Common myeloid progenitor, CD34-positive (primary cell): ENCODE results near the gene CCR5.

Experiments
- CTCF ChIA-PET: fragments of 350-600 bp; sonication (Branson Sonifier 250); formaldehyde crosslinking; loops from one replicate; lab custom pipeline; 2021; ENCODE audit warnings: antibody characterized with exemption; lab: Charles Lee
- POLR2A ChIA-PET: fragments of 350-600 bp; sonication (Branson Sonifier 250); formaldehyde crosslinking; loops from one replicate; lab custom pipeline; 2021; ENCODE audit warnings: antibody characterized with exemption; lab: Charles Lee
- DNase-seq, 3 donors: peaks; one replicate each; pipeline versions ENCODE4 v3.0.0 to v3.0.0-alpha.2; 2013
- H3K27ac ChIP-seq, 2 experiments: 1 replicate in 1 of 2; 2 replicates in 1 of 2; pipeline ENCODE4 v1.7.0; 2013; ENCODE audit warnings: inconsistent platforms in 2 of 2, low read length in 2 of 2, mild to moderate bottlenecking in 2 of 2, low read depth in 1 of 2, moderate library complexity in 1 of 2; ENCODE audit not compliant: severe bottlenecking in 2 of 2, insufficient read depth in 1 of 2, poor library complexity in 1 of 2
- H3K27me3 ChIP-seq, 5 experiments: replicated peaks in 2 of 5; 1 replicate in 3 of 5; 2 replicates in 2 of 5; pipeline versions ENCODE4 v1.6.1 to v1.7.0; 2013; ENCODE audit warnings: low read length in 4 of 5, mild to moderate bottlenecking in 2 of 5, moderate library complexity in 2 of 5, inconsistent platforms in 1 of 5; ENCODE audit not compliant: insufficient read depth in 5 of 5, control insufficient read depth in 4 of 5
- H3K36me3 ChIP-seq, 4 experiments: 1 replicate in 2 of 4; 2 replicates in 2 of 4; pipeline versions ENCODE4 v1.6.1 to v1.7.0; 2013; ENCODE audit warnings: low read length in 3 of 4, control low read depth in 1 of 4, mild to moderate bottlenecking in 1 of 4; ENCODE audit not compliant: control insufficient read depth in 4 of 4, insufficient read depth in 4 of 4
- H3K4me1 ChIP-seq, 4 experiments: 1 replicate in 3 of 4; 2 replicates in 1 of 4; pipeline versions ENCODE4 v1.6.1 to v1.7.1; 2013; ENCODE audit warnings: low read length in 3 of 4, mild to moderate bottlenecking in 3 of 4, control low read depth in 1 of 4, inconsistent platforms in 1 of 4, moderate library complexity in 1 of 4; ENCODE audit not compliant: control insufficient read depth in 4 of 4, insufficient read depth in 4 of 4; ENCODE audit errors: control extremely low read depth in 1 of 4
- H3K4me3 ChIP-seq, 7 experiments: 1 replicate in 4 of 7; 2 replicates in 3 of 7; pipeline versions ENCODE4 v1.5.1 to v1.7.0; 2013; ENCODE audit warnings: mild to moderate bottlenecking in 7 of 7, low read length in 6 of 7, moderate library complexity in 6 of 7, inconsistent platforms in 2 of 7, low read depth in 2 of 7, control low read depth in 1 of 7; ENCODE audit not compliant: insufficient read depth in 4 of 7, control insufficient read depth in 1 of 7; ENCODE audit errors: extremely low read depth in 1 of 7
- H3K9me3 ChIP-seq, 5 experiments: 1 replicate in 4 of 5; 2 replicates in 1 of 5; pipeline versions ENCODE4 v1.6.1 to v1.7.1; 2013; ENCODE audit warnings: low read length in 4 of 5, mild to moderate bottlenecking in 2 of 5, inconsistent platforms in 1 of 5, low read depth in 1 of 5, moderate library complexity in 1 of 5; ENCODE audit not compliant: control insufficient read depth in 4 of 5, insufficient read depth in 2 of 5; ENCODE audit errors: control extremely low read depth in 1 of 5
- WGBS: methylation state at CpG from one replicate; pipeline ENCODE4 v1.1.5; 2013; ENCODE audit not compliant: insufficient coverage; 5-methylcytosine and 5-hydroxymethylcytosine counted together

The CCR5 gene

GRCh38 chr3:46335541-46335940 is 35.2 kb upstream of the CCR5 start:
- no peaks in the 10 kb centered on the region for H3K36me3 ChIP-seq
- H3K9me3 ChIP-seq: peaks cover 0 to 25% (median 18%) of the 10 kb centered on the region in 5 experiments
- H3K4me1 ChIP-seq: peaks cover 0 to 5% (median 0%) of the 10 kb centered on the region in 4 experiments
- H3K27ac ChIP-seq: no peak overlapping the region
- DNase-seq: no peak
- ChIA-PET POLR2A (no interaction called here), CTCF (interaction anchor here (0.9 to 1.1 kb wide), 4 partner anchors 13 to 37 kb away, joined by 3 read pairs; no protein-coding TSS in a partner anchor)
- H3K4me3 ChIP-seq: no peak overlapping the region
- H3K27me3 ChIP-seq: no peaks in the 10 kb centered on the region
- 100% methylated on average over 1 of the region's 3 CpGs for WGBS

GRCh38 chr3:46337911-46338310 is 32.8 kb upstream of the CCR5 start:
- no peaks in the 10 kb centered on the region for H3K27me3 ChIP-seq
- no peak overlapping the region for H3K4me3 ChIP-seq
- peaks cover 0 to 5% (median 0%) of the 10 kb centered on the region in 4 experiments for H3K4me1 ChIP-seq
- peaks cover 0 to 25% (median 18%) of the 10 kb centered on the region in 5 experiments for H3K9me3 ChIP-seq
- no peaks in the 10 kb centered on the region for H3K36me3 ChIP-seq
- POLR2A ChIA-PET: no interaction called here
- CTCF ChIA-PET: no interaction called here
- no peak overlapping the region for H3K27ac ChIP-seq
- DNase-seq: no peak

GRCh38 chr3:46338840-46339239 is 31.9 kb upstream of the CCR5 start:
- WGBS: 92% methylated on average over 1 of the region's 1 CpG

GRCh38 chr3:46344476-46344875 is 26.3 kb upstream of the CCR5 start:
- H3K36me3 ChIP-seq: no peaks in the 10 kb centered on the region
- POLR2A ChIA-PET: no interaction called here
- H3K4me1 ChIP-seq: peaks cover 6 to 11% (median 10%) of the 10 kb centered on the region in 4 experiments
- DNase-seq: no peak
- H3K4me3 ChIP-seq: no peak overlapping the region
- WGBS: 100% methylated on average over 2 of the region's 4 CpGs
- no peaks in the 10 kb centered on the region for H3K27me3 ChIP-seq
- CTCF ChIA-PET: no interaction called here
- H3K9me3 ChIP-seq: peaks cover 1 to 9% (median 5%) of the 10 kb centered on the region in 5 experiments
- no peak overlapping the region for H3K27ac ChIP-seq

More at GRCh38 chr3:46338840-46339239, 31.9 kb upstream of the CCR5 start:
- CTCF ChIA-PET: no interaction called here
- peaks cover 0 to 5% (median 0%) of the 10 kb centered on the region in 4 experiments for H3K4me1 ChIP-seq
- POLR2A ChIA-PET: no interaction called here
- H3K36me3 ChIP-seq: no peaks in the 10 kb centered on the region
- H3K4me3 ChIP-seq: no peak overlapping the region
- peaks cover 0 to 25% (median 18%) of the 10 kb centered on the region in 5 experiments for H3K9me3 ChIP-seq
- no peaks in the 10 kb centered on the region for H3K27me3 ChIP-seq
- no peak overlapping the region for H3K27ac ChIP-seq
- DNase-seq: no peak

GRCh38 chr3:46348823-46349482 is 21.8 kb upstream of the CCR5 start:
- Histone ChIP-seq H3K9me3 (peaks cover 0 to 2% (median 0%) of the 10 kb centered on the region in 5 experiments), H3K4me1 (peaks cover 24 to 50% (median 40%) of the 10 kb centered on the region in 4 experiments), H3K36me3 (no peaks in the 10 kb centered on the region), H3K27me3 (no peaks in the 10 kb centered on the region), H3K27ac (no peak overlapping the region), H3K4me3 (peak overlapping the region in 3 of 7 experiments; percentile 10 to 26 (median 26))
- 70% methylated on average over 3 of the region's 3 CpGs for WGBS
- ChIA-PET CTCF (interaction anchor here (0.8 to 1.4 kb wide), 3 partner anchors 11 to 31 kb away, joined by 3 to 4 read pairs (median 4); partner anchors contain the start of gene CCR5), POLR2A (no interaction called here)
- DNase-seq: peak in 2 of 3 donors; percentile 75 to 79

- H3K4me3 ChIP-seq: peak overlapping the region in 4 of 7 experiments; percentile 12 to 46 (median 22)
- ChIA-PET POLR2A (interaction anchor here (0.5 kb wide), 1 partner anchor 287 kb away, joined by 3 read pairs; no protein-coding TSS in a partner anchor), CTCF (interaction anchor here (1.4 to 8.0 kb wide), 2 partner anchors 10 to 20 kb away, joined by 4 to 44 read pairs; partner anchors contain the start of gene CCR5)
- no peak overlapping the region for H3K27ac ChIP-seq
- H3K9me3 ChIP-seq: peaks cover 0 to 1% (median 0%) of the 10 kb centered on the region in 5 experiments
- DNase-seq: peak; percentile 48 to 86 (median 78)
- 0% methylated on average over 2 of the region's 2 CpGs for WGBS
- no peaks in the 10 kb centered on the region for H3K36me3 ChIP-seq
- no peaks in the 10 kb centered on the region for H3K27me3 ChIP-seq
- peaks cover 24 to 57% (median 46%) of the 10 kb centered on the region in 4 experiments for H3K4me1 ChIP-seq
Observed at GRCh38 chr3:46349484-46350261, 21.1 kb upstream of the CCR5 start.
